RWPE2 (cell line): ENCODE data around the gene VWA5A.
A peak's percentile ranks its signal among the peaks of the same experiment; 100 is the strongest.

Source experiments
- ATAC-seq: fragments of 200-7000 bp; cut with Tn5 transposase; 3 replicates; pipeline ENCODE4 v1.9.1; 2021; ENCODE audit warnings: low read depth
- DNase-seq: peaks from one replicate; pipeline ENCODE4 v3.0.0-alpha.2; 2020; ENCODE audit warnings: low spot score
- H3K27ac ChIP-seq: fragments of 450-650 bp; 2 replicates; pipeline ENCODE4 v1.5.1; 2017; ENCODE audit warnings: mild to moderate bottlenecking; ENCODE audit not compliant: poor library complexity, severe bottlenecking
- H3K27me3 ChIP-seq: fragments of 250-450 bp; sonication (Bioruptor Pico); 2 replicates; pipeline ENCODE4 v1.5.1; 2021; ENCODE audit warnings: mild to moderate bottlenecking, moderate library complexity; ENCODE audit not compliant: insufficient read depth, poor library complexity, severe bottlenecking
- H3K36me3 ChIP-seq: fragments of 250-450 bp; sonication (Bioruptor Pico); 2 replicates; pipeline ENCODE4 v1.5.1; 2020; ENCODE audit warnings: low read depth, mild to moderate bottlenecking, moderate library complexity
- H3K4me1 ChIP-seq: fragments of 250-450 bp; sonication (Bioruptor Pico); 2 replicates; pipeline ENCODE4 v1.5.1; 2021; ENCODE audit warnings: mild to moderate bottlenecking, moderate library complexity; ENCODE audit not compliant: insufficient read depth, poor library complexity, severe bottlenecking
- H3K4me3 ChIP-seq: fragments of 250-450 bp; sonication (Bioruptor Pico); 2 replicates; pipeline ENCODE4 v1.5.1; 2021; ENCODE audit warnings: mild to moderate bottlenecking, moderate library complexity; ENCODE audit not compliant: severe bottlenecking
- H3K9me3 ChIP-seq: fragments of 250-450 bp; sonication (Bioruptor Pico); 2 replicates; pipeline ENCODE4 v1.5.1; 2021; ENCODE audit warnings: mild to moderate bottlenecking, moderate library complexity; ENCODE audit not compliant: severe bottlenecking
- TF ChIP-seq, protein P1 (sequence below): fragments of 450-650 bp; IDR thresholded peaks from one replicate; pipeline ENCODE4 v1.5.1; 2017; ENCODE audit warnings: mild to moderate bottlenecking, moderate library complexity; ENCODE audit not compliant: poor library complexity, severe bottlenecking

The VWA5A gene

DNA sequence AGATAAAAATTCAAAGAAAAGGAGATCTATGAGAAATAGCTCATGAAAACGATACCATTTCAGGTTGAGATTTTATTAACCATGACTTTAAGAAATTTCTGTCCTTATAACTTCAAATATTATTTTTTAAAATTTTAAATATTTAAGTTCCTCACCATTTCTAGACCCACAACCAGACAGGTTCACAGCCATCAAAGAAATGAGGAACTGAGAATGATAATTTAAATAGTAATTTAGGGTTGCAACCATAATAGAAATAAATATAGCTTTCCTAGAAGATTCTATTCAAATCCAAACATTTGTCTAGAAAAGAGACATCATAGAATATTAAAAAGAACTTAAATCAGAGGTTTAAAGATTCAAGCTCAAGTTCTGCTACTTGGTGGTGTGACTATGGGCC, 5.9 kb upstream of the VWA5A start:
- Histone ChIP-seq H3K4me3 (no peak overlapping the region), H3K27me3 (no peaks in the 10 kb centered on the region), H3K36me3 (no peaks in the 10 kb centered on the region), H3K27ac (no peak overlapping the region), H3K4me1 (no peaks in the 10 kb centered on the region), H3K9me3 (no peaks in the 10 kb centered on the region)
- TF ChIP-seq, protein P1, sequence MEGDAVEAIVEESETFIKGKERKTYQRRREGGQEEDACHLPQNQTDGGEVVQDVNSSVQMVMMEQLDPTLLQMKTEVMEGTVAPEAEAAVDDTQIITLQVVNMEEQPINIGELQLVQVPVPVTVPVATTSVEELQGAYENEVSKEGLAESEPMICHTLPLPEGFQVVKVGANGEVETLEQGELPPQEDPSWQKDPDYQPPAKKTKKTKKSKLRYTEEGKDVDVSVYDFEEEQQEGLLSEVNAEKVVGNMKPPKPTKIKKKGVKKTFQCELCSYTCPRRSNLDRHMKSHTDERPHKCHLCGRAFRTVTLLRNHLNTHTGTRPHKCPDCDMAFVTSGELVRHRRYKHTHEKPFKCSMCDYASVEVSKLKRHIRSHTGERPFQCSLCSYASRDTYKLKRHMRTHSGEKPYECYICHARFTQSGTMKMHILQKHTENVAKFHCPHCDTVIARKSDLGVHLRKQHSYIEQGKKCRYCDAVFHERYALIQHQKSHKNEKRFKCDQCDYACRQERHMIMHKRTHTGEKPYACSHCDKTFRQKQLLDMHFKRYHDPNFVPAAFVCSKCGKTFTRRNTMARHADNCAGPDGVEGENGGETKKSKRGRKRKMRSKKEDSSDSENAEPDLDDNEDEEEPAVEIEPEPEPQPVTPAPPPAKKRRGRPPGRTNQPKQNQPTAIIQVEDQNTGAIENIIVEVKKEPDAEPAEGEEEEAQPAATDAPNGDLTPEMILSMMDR, result no peak
- DNase-seq (no peak), ATAC-seq (no peak)

DNA sequence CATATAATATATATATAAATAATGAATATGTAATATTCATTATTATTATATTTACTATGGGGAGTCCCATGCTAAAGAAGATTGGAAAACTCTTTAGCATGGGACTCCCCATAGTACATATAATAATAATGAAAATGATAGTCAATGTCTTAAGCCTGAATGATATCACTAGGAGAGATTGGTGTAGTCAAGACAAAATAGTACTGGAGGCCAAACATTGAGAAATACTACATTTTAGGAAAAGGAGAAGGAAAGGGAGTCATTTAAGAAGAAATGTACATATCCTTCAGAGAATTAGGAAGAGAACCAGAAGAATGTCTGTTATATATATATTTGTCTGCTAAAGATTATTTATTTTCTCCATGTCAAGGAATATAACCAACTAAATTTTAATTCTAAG, 5.0 kb upstream of the VWA5A start:
- Histone ChIP-seq H3K27ac (no peak overlapping the region), H3K36me3 (no peaks in the 10 kb centered on the region), H3K4me3 (no peak overlapping the region), H3K27me3 (no peaks in the 10 kb centered on the region), H3K4me1 (peaks cover 3% of the 10 kb centered on the region), H3K9me3 (no peaks in the 10 kb centered on the region)
- no peak for ATAC-seq
- no peak for DNase-seq
- TF ChIP-seq, protein P1, result no peak

DNA sequence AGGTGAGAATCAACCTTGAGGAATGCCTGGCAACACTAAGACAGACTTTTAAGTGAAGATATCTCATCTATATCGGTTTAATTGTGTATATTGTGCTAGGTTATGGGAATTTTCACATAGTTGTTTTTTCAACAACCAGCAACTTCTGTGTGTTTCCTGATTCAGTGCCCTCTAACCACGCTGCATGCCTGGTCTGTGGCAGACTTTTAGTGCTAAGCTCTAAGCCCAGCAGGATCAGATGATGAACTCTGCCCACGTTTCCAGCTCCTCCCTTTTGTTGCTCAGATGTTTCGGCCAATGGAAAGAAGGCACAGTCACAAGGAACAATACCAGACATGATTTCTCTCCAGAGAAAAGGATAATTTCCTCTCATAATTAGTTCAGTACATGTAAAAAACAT, 1.4 kb upstream of the VWA5A start:
- TF ChIP-seq, protein P1, result no peak
- no peak for DNase-seq

DNA sequence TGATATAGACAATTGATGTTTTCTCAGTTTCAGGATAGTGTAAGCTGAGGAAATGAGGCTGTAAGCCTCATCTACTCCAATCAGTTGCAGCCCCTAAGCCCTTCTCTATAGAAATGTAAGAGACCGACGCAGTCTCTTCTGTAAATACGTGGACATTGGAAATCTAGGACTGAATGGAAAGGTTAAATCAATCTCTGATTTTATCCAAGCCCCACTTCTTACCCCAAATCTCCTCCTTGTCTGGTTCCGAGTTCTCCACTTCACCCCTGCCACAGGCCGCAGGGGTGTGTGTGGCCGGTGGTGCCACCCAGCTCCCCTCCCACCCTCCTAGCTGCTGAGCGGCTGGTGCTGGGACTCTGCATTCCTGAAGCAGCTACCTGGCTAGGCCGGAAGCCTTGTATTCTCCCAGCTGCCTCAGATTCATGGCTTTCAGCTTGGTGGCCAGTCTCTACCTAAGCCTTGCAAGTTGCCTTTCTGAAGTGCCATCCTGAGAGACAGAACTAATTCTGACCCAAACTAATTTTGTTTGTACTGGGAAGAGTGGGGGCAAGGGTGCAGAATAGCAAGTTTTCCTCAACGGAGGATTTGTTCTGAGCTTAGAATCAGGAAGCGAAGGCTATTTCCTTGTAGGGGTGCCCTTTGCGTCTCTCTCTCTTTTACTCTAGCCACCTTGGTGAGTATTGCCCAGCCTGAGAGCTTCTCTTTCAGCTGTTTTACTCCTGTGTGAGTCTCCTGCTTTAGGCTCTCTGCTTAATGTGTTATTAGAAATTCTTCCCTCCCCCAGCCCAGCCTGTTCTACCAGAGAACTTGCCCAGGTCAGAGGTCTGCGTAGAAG, 749 bp downstream of the VWA5A start:
- Histone ChIP-seq H3K9me3 (no peaks in the 10 kb centered on the region), H3K36me3 (no peaks in the 10 kb centered on the region), H3K27ac (peak overlapping the region; percentile 2), H3K4me1 (peaks cover 3% of the 10 kb centered on the region), H3K4me3 (peak overlapping the region; percentile 35), H3K27me3 (no peaks in the 10 kb centered on the region)
- ATAC-seq (peak; percentile 21; the same call in 1 of the 3 replicates), DNase-seq (no peak)
- TF ChIP-seq, protein P1, result no peak

More for the DNA sequence above, 1.4 kb upstream of the VWA5A start:
- Histone ChIP-seq H3K4me3 (no peak overlapping the region), H3K4me1 (peaks cover 3% of the 10 kb centered on the region), H3K27ac (no peak overlapping the region), H3K27me3 (no peaks in the 10 kb centered on the region), H3K36me3 (no peaks in the 10 kb centered on the region), H3K9me3 (no peaks in the 10 kb centered on the region)
- ATAC-seq, result no peak

DNA sequence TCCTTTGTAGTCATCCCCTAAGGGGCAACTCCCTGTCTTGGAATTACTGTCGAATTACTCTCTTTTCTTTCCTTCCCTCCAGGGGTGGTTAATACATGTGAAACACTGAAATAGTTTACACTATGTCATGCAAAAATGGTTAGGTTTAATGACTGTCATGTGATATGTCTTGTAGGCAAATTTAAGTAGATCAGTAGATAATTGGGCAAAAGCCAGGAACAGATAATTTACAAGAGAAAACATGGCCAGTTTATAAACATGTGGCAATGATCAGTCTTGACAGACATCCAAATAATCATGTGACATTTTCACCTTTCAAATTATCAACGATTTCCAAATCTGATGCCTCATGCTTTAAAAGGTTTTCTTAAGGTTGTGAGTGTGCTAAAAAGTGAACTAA, 3.9 kb downstream of the VWA5A start:
- Histone ChIP-seq H3K4me1 (peaks cover 3% of the 10 kb centered on the region), H3K27me3 (no peaks in the 10 kb centered on the region), H3K36me3 (no peaks in the 10 kb centered on the region), H3K9me3 (no peaks in the 10 kb centered on the region), H3K27ac (no peak overlapping the region), H3K4me3 (no peak overlapping the region)
- TF ChIP-seq, protein P1, result no peak
- ATAC-seq (no peak), DNase-seq (no peak)
